OCI-LY7 (cell line): ENCODE measurements around the gene GNAO1. TPM values are rescaled to one million over a fixed set of nuclear protein-coding genes. Genes with fewer than 3 reads are reported as not detected.

Source experiments
- BruUV-seq: library from RNA; stranded (reverse); fragments of 400-500 nt; replicated peaks from 2 replicates; lab custom pipeline; 2021; lab: Mats Ljungman, UMichigan
- CTCF ChIA-PET: fragments of 300-600 bp; sonication (Branson Sonifier 250); formaldehyde crosslinking; loops from one replicate; lab custom pipeline; 2022; ENCODE audit warnings: antibody characterized with exemption; ENCODE audit not compliant: unreplicated experiment; lab: Charles Lee
- POLR2A ChIA-PET: fragments of 300-600 bp; sonication (Branson Sonifier 250); formaldehyde crosslinking; loops from one replicate; lab custom pipeline; 2022; ENCODE audit warnings: antibody characterized with exemption; lab: Charles Lee
- DNase-seq: peaks from one replicate; pipeline ENCODE4 v3.0.0-alpha.2; 2015; ENCODE audit warnings: low spot score
- H2AFZ ChIP-seq: fragments of 200-600 bp; sonication (generic), shearing (Covaris generic); 2 replicates; pipeline ENCODE4 v1.6.1; 2014; ENCODE audit warnings: mild to moderate bottlenecking, antibody characterized with exemption, low read length, moderate library complexity
- H3K27ac ChIP-seq: fragments of 200-600 bp; sonication (generic); 2 replicates; pipeline ENCODE4 v1.5.1; 2014; ENCODE audit warnings: mixed run types, low read depth, mild to moderate bottlenecking, moderate library complexity, low read length, inconsistent platforms; ENCODE audit not compliant: poor library complexity, severe bottlenecking
- H3K36me3 ChIP-seq: fragments of 200-600 bp; sonication (generic); 2 replicates; pipeline ENCODE4 v1.6.1; 2014; ENCODE audit warnings: mild to moderate bottlenecking, antibody characterized with exemption, low read length, moderate library complexity, mixed read lengths; ENCODE audit not compliant: insufficient read depth
- H3K4me1 ChIP-seq: fragments of 200-600 bp; sonication (generic); 2 replicates; pipeline ENCODE4 v1.5.1; 2014; ENCODE audit warnings: mild to moderate bottlenecking, low read length; ENCODE audit not compliant: insufficient read depth, poor library complexity, severe bottlenecking
- H3K4me2 ChIP-seq: fragments of 200-600 bp; sonication (generic); 2 replicates; pipeline ENCODE4 v1.6.1; 2014; ENCODE audit warnings: mild to moderate bottlenecking, low read length
- H3K4me3 ChIP-seq: fragments of 200-600 bp; sonication (generic); 2 replicates; pipeline ENCODE4 v1.5.1; 2014; ENCODE audit warnings: mild to moderate bottlenecking, low read depth, low read length; ENCODE audit not compliant: poor library complexity, severe bottlenecking
- H3K79me2 ChIP-seq: fragments of 200-600 bp; sonication (generic); 2 replicates; pipeline ENCODE4 v1.6.1; 2016; ENCODE audit warnings: low read depth, mild to moderate bottlenecking, low read length, moderate library complexity, mixed read lengths; ENCODE audit not compliant: insufficient read depth
- H3K9me2 ChIP-seq: fragments of 200-600 bp; sonication (generic); 2 replicates; pipeline ENCODE4 v1.6.1; 2016; ENCODE audit warnings: mild to moderate bottlenecking, low read length, mixed read lengths; ENCODE audit not compliant: insufficient read depth
- H3K9me3 ChIP-seq: fragments of 200-600 bp; sonication (generic); 2 replicates; pipeline ENCODE4 v1.6.1; 2014; ENCODE audit warnings: mild to moderate bottlenecking, mixed run types, low read length, mixed read lengths
- H4K20me1 ChIP-seq: fragments of 200-600 bp; sonication (generic); 2 replicates; pipeline ENCODE4 v1.6.1; 2014; ENCODE audit warnings: mild to moderate bottlenecking, antibody characterized with exemption, low read length, moderate library complexity, mixed read lengths; ENCODE audit not compliant: insufficient read depth
- CTCF ChIP-seq: fragments of 200-600 bp; sonication (generic); conservative IDR thresholded peaks from 2 replicates; pipeline ENCODE4 v1.5.1; 2014; ENCODE audit warnings: mild to moderate bottlenecking, antibody characterized with exemption, low read length, moderate library complexity, mixed read lengths
- EZH2phosphoT487 ChIP-seq: fragments of 200-600 bp; sonication (generic); IDR thresholded peaks from 2 replicates; pipeline ENCODE4 v1.6.1; 2018; ENCODE audit warnings: low read depth, borderline replicate concordance, mild to moderate bottlenecking, mixed run types, antibody characterized with exemption, low read length, moderate library complexity, mixed read lengths
- intact Hi-C: fragments of 100-400 bp; cut with micrococcal nuclease; formaldehyde crosslinking; loops from one replicate; pipeline ENCODE4 v1.10.0; 2022; ENCODE audit not compliant: unreplicated experiment
- microRNA-seq: library from miRNA; unstranded; fragments of <30 nt; microRNA quantifications from one replicate; pipeline ENCODE4 v1.2.0, GENCODE V29; 2022; ENCODE audit warnings: borderline replicate concordance
- small RNA-seq: library from RNA; depleted of rRNA; stranded (forward); fragments of <200 nt; gene quantifications from one replicate; pipeline ENCODE3, GENCODE V24; 2014
- total RNA-seq, 2 experiments: library from RNA; depleted of rRNA in 1 of 2; stranded (reverse); fragments of >200 nt in 1 of 2; shearing (Covaris generic) in 1 of 2; gene quantifications; 2 replicates each; pipeline ENCODE4 v1.2.3, GENCODE V29; 2014 to 2022

The GNAO1 gene
- total RNA-seq, 2 experiments from 2014 or later = not detected

GRCh38 chr16:56401482-56401881 is 210.2 kb downstream of the GNAO1 start:
- no peaks in the 10 kb centered on the region for H3K9me2 ChIP-seq
- intact Hi-C loops = no loop called here
- no peaks in the 10 kb centered on the region for H3K9me3 ChIP-seq
- no peaks in the 10 kb centered on the region for H4K20me1 ChIP-seq
- peaks cover 72% of the 10 kb centered on the region for H3K36me3 ChIP-seq
- no peaks in the 10 kb centered on the region for H3K79me2 ChIP-seq
- DNase-seq = peak; percentile 19
- H3K4me2 ChIP-seq = no peak overlapping the region
- H3K27ac ChIP-seq = no peak overlapping the region
- TF ChIP-seq CTCF = peak; percentile 62
- TF ChIP-seq EZH2phosphoT487 = no peak
- H3K4me1 ChIP-seq = no peaks in the 10 kb centered on the region
- ChIA-PET POLR2A (interaction anchor here (0.7 to 1.2 kb wide), 5 partner anchors 12 to 51 kb away, joined by 3 to 5 read pairs (median 4); no protein-coding TSS in a partner anchor), CTCF (no interaction called here)
- no peak overlapping the region for H3K4me3 ChIP-seq
- no TSS peak for BruUV-seq
- H2AFZ ChIP-seq = no peak overlapping the region

- TF ChIP-seq CTCF (no peak), EZH2phosphoT487 (no peak)
- Histone ChIP-seq H3K4me3 (no peak overlapping the region), H3K79me2 (no peaks in the 10 kb centered on the region), H4K20me1 (no peaks in the 10 kb centered on the region), H3K27ac (no peak overlapping the region), H3K9me2 (no peaks in the 10 kb centered on the region), H3K9me3 (no peaks in the 10 kb centered on the region), H3K4me2 (no peak overlapping the region), H3K36me3 (peaks cover 87% of the 10 kb centered on the region), H3K4me1 (no peaks in the 10 kb centered on the region), H2AFZ (no peak overlapping the region)
- no peak for DNase-seq
- CTCF ChIA-PET = no interaction called here
- POLR2A ChIA-PET = no interaction called here
- BruUV-seq = no TSS peak
- intact Hi-C loops = no loop called here
Measured at GRCh38 chr16:56405977-56406672, 214.8 kb downstream of the GNAO1 start.

Small RNA genes within 50 kb of the gene (microRNA-seq; reads per million reads assigned to microRNA genes)
- gene MIR3935 = not detected

Small RNA genes within 50 kb of the gene (small RNA-seq; reads per million reads assigned to genes)
- not detected for gene MIR3935

Other genes starting within 250 kb of the GNAO1 start
- gene AMFR, start 234.1 kb downstream of the GNAO1 start, total RNA-seq (2014; rRNA removed; shearing (Covaris generic)) = 87.7 and 108 TPM in 2 replicates
- 101 and 105 TPM in 2 replicates for gene AMFR, start 234.1 kb downstream of the GNAO1 start, total RNA-seq (2022)